K562 (cell line): ENCODE results near the gene ZNF488. TPM values are rescaled to one million over a fixed set of nuclear protein-coding genes. Genes with fewer than 3 reads are reported as not detected.

Source experiments
- ARHGAP35 ChIP-seq: fragments of 450-650 bp; IDR thresholded peaks from 2 replicates; pipeline ENCODE4 v1.6.1; 2018; ENCODE audit not compliant: partially characterized antibody
- HDAC1 ChIP-seq, 2 experiments: fragments of 450-650 bp; IDR thresholded peaks; 2 replicates each; pipeline ENCODE4 v1.6.1; 2016 to 2017; ENCODE audit warnings: inconsistent platforms in 1 of 2, mild to moderate bottlenecking in 1 of 2, moderate library complexity in 1 of 2
- HMGN3 ChIP-seq: IDR thresholded peaks from 2 replicates; pipeline ENCODE4 v1.6.1; 2011; ENCODE audit warnings: borderline replicate concordance, low read depth, mild to moderate bottlenecking, mixed read lengths, low read length; ENCODE audit not compliant: insufficient read length; ENCODE audit errors: extremely low read depth
- KDM2B ChIP-seq: fragments of 250-450 bp; sonication (Bioruptor Pico); IDR thresholded peaks from 2 replicates; pipeline ENCODE4 v1.8.0; 2021; ENCODE audit warnings: mild to moderate bottlenecking, moderate library complexity
- KLF16 ChIP-seq: IDR thresholded peaks from 2 replicates; pipeline ENCODE4 v1.6.1; 2016; ENCODE audit warnings: antibody characterized with exemption
- MCM3 ChIP-seq: fragments of 450-650 bp; IDR thresholded peaks from 2 replicates; pipeline ENCODE4 v1.6.1; 2016
- OTX1 ChIP-seq: fragments of 450-650 bp; formaldehyde crosslinking; IDR thresholded peaks from 2 replicates; pipeline ENCODE4 v1.4.0; 2022; ENCODE audit warnings: mild to moderate bottlenecking
- RAD51 ChIP-seq: fragments of 450-650 bp; IDR thresholded peaks from 2 replicates; pipeline ENCODE4 v1.7.1; 2016; ENCODE audit warnings: low read depth, mild to moderate bottlenecking, borderline replicate concordance
- RB1 ChIP-seq: fragments of 450-650 bp; IDR thresholded peaks from 2 replicates; pipeline ENCODE4 v1.6.1; 2017; ENCODE audit warnings: low read depth, mild to moderate bottlenecking
- REST ChIP-seq, 2 experiments: fragments of 450-650 bp; formaldehyde crosslinking in 1 of 2; IDR thresholded peaks; 2 replicates each; pipeline versions ENCODE4 v1.4.0 to v1.6.1; 2014 to 2020; ENCODE audit warnings: mild to moderate bottlenecking in 2 of 2, borderline replicate concordance in 1 of 2, low read depth in 1 of 2
- SIRT6 ChIP-seq: IDR thresholded peaks from one replicate; pipeline ENCODE4 v1.6.1; 2012; ENCODE audit warnings: low read depth, mild to moderate bottlenecking, control low read depth, inconsistent platforms, low read length, moderate library complexity
- SPI1 ChIP-seq: IDR thresholded peaks from 2 replicates; pipeline ENCODE4 v1.6.1; 2011; ENCODE audit warnings: low read depth, low read length, control low read depth, borderline replicate concordance
- ZNF134 ChIP-seq: fragments of 250-450 bp; sonication (Bioruptor Pico); conservative IDR thresholded peaks from 2 replicates; pipeline ENCODE4 v1.4.0; 2020
- ZNF212 ChIP-seq: fragments of 450-650 bp; formaldehyde crosslinking; IDR thresholded peaks from 2 replicates; pipeline ENCODE4 v1.4.0; 2020; ENCODE audit warnings: mild to moderate bottlenecking
- ZNF280A ChIP-seq: fragments of 450-650 bp; IDR thresholded peaks from 2 replicates; pipeline ENCODE4 v1.6.1; 2018; ENCODE audit warnings: mild to moderate bottlenecking, low read depth; ENCODE audit not compliant: partially characterized antibody
- ZNF398 ChIP-seq: fragments of 250-450 bp; sonication (Bioruptor Pico); IDR thresholded peaks from 2 replicates; pipeline ENCODE4 v1.8.0; 2021; ENCODE audit warnings: moderate library complexity, mild to moderate bottlenecking, inconsistent platforms
- ZNF551 ChIP-seq: fragments of 250-450 bp; sonication (Bioruptor Pico); IDR thresholded peaks from 2 replicates; pipeline ENCODE4 v1.5.0; 2021; ENCODE audit warnings: mild to moderate bottlenecking, moderate library complexity
- polyA plus RNA-seq, 8 experiments: library from polyadenylated mRNA; depleted of rRNA in 4 of 8; stranded (reverse) in 5 of 8; unstranded in 3 of 8; fragments of >200 nt; fragmentation: Nextera tagmentation in 2 of 8; fragmentation: Illumina TruSeq in 1 of 8; extraction: Ambion mirVana in 2 of 8; extraction: Trizol in 1 of 8; gene quantifications; 2 replicates each; pipeline versions ENCODE4 v1.2.1 to v1.2.3, GENCODE V29; 2011 to 2014; ENCODE audit warnings: inconsistent platforms in 1 of 8, missing spikeins in 1 of 8
- total RNA-seq, 7 experiments: library from RNA; depleted of rRNA in 6 of 7; stranded (reverse); fragments of >200 nt in 6 of 7; fragmentation: Illumina TruSeq in 2 of 7; extraction: Trizol in 2 of 7; gene quantifications; 2 replicates each; pipeline versions ENCODE4 v1.2.1 to v1.2.3, GENCODE V29; 2011 to 2021; ENCODE audit warnings: low replicate concordance in 1 of 7

Gene ZNF488
- total and polyA plus RNA-seq, 9 of the 15 experiments (the other 6 are each of a cell fraction or from before 2014, with no cell fraction given): 0.03 to 0.09 (median 0.05) TPM; not detected in 3

- TF ChIP-seq ZNF280A: no peak
- TF ChIP-seq SIRT6: no peak
- TF ChIP-seq RAD51: no peak
- no peak for TF ChIP-seq ZNF134 (CRISPR knock-in tag)
- TF ChIP-seq OTX1: no peak
- TF ChIP-seq MCM3: no peak
- no peak for TF ChIP-seq KLF16
- no peak for TF ChIP-seq HMGN3
- no peak for TF ChIP-seq SPI1
- TF ChIP-seq HDAC1 (IDR thresholded peaks at IDR 0.05): no peak
- no peak for TF ChIP-seq REST (IDR thresholded peaks at IDR 0.05; ENCODE audit: borderline replicate concordance)
- TF ChIP-seq REST (CRISPR knock-in tag; IDR thresholded peaks at IDR 0.05; ENCODE audit: low read depth): no peak
- no peak for TF ChIP-seq RB1
- TF ChIP-seq ZNF551 (CRISPR knock-in tag): no peak
- no peak for TF ChIP-seq KDM2B (CRISPR knock-in tag)
- no peak for TF ChIP-seq ZNF398 (CRISPR knock-in tag)
- TF ChIP-seq ARHGAP35: no peak
- TF ChIP-seq ZNF212 (CRISPR knock-in tag): no peak
Observed at GRCh38 chr10:47406870-47407691, 23.0 kb upstream of the ZNF488 start (continued).
